HEK293T (cell line): ENCODE data around the gene ANKRD40CL.

ENCODE experiments used
- CTCF ChIA-PET: fragments of 350-600 bp; formaldehyde crosslinking; extraction: SDS; loops from one replicate; lab custom pipeline; 2021; ENCODE audit warnings: antibody characterized with exemption, inconsistent platforms; lab: Yijun Ruan, JAX
- POLR2A ChIA-PET: fragments of 350-600 bp; formaldehyde crosslinking; extraction: SDS; loops from one replicate; lab custom pipeline; 2020; ENCODE audit warnings: antibody characterized with exemption, inconsistent platforms; lab: Yijun Ruan, JAX
- DNase-seq: peaks from one replicate; pipeline ENCODE4 v3.0.0; 2012; ENCODE audit warnings: mixed read lengths; ENCODE audit errors: extremely low spot score
- ARNT ChIP-seq: fragments of 450-650 bp; IDR thresholded peaks from 2 replicates; pipeline ENCODE4 v1.6.1; 2017; ENCODE audit warnings: mild to moderate bottlenecking
- BHLHE40 ChIP-seq: fragments of 450-650 bp; IDR thresholded peaks from 2 replicates; pipeline ENCODE4 v1.6.1; 2016; ENCODE audit warnings: mild to moderate bottlenecking, moderate library complexity, borderline replicate concordance
- CTBP1 ChIP-seq: fragments of 450-650 bp; IDR thresholded peaks from 2 replicates; pipeline ENCODE4 v1.6.1; 2016; ENCODE audit warnings: borderline replicate concordance
- ELF4 ChIP-seq: fragments of 450-650 bp; IDR thresholded peaks from 2 replicates; pipeline ENCODE4 v1.6.1; 2017; ENCODE audit warnings: antibody characterized with exemption
- FOXA1 ChIP-seq: fragments of 450-650 bp; IDR thresholded peaks from 2 replicates; pipeline ENCODE4 v1.6.1; 2016; ENCODE audit warnings: mild to moderate bottlenecking
- FOXK2 ChIP-seq: fragments of 450-650 bp; IDR thresholded peaks from 2 replicates; pipeline ENCODE4 v1.6.1; 2016; ENCODE audit warnings: mild to moderate bottlenecking
- FOXM1 ChIP-seq: fragments of 450-650 bp; IDR thresholded peaks from 2 replicates; pipeline ENCODE4 v1.6.1; 2017; ENCODE audit warnings: mild to moderate bottlenecking, borderline replicate concordance
- HDGF ChIP-seq: fragments of 450-650 bp; IDR thresholded peaks from 2 replicates; pipeline ENCODE4 v1.6.1; 2017; ENCODE audit warnings: antibody characterized with exemption, borderline replicate concordance
- L3MBTL2 ChIP-seq: fragments of 450-650 bp; conservative IDR thresholded peaks from 2 replicates; pipeline ENCODE4 v1.6.1; 2016; ENCODE audit warnings: mild to moderate bottlenecking
- LEF1 ChIP-seq: fragments of 450-650 bp; IDR thresholded peaks from 2 replicates; pipeline ENCODE4 v1.6.1; 2017; ENCODE audit warnings: mild to moderate bottlenecking, borderline replicate concordance
- NFRKB ChIP-seq: fragments of 450-650 bp; IDR thresholded peaks from 2 replicates; pipeline ENCODE4 v1.6.1; 2016; ENCODE audit warnings: mild to moderate bottlenecking, moderate library complexity
- SP1 ChIP-seq: fragments of 450-650 bp; IDR thresholded peaks from 2 replicates; pipeline ENCODE4 v1.6.1; 2017
- SUZ12 ChIP-seq: fragments of 450-650 bp; IDR thresholded peaks from 2 replicates; pipeline ENCODE4 v1.6.1; 2016; ENCODE audit warnings: mild to moderate bottlenecking
- TARDBP ChIP-seq: fragments of 450-650 bp; IDR thresholded peaks from 2 replicates; pipeline ENCODE4 v1.6.1; 2016
- ZNF384 ChIP-seq: fragments of 450-650 bp; IDR thresholded peaks from 2 replicates; pipeline ENCODE4 v1.6.1; 2016
- TF ChIP-seq, protein P1 (sequence below): fragments of 450-650 bp; IDR thresholded peaks from 2 replicates; pipeline ENCODE4 v1.6.1; 2016

Gene ANKRD40CL

DNA sequence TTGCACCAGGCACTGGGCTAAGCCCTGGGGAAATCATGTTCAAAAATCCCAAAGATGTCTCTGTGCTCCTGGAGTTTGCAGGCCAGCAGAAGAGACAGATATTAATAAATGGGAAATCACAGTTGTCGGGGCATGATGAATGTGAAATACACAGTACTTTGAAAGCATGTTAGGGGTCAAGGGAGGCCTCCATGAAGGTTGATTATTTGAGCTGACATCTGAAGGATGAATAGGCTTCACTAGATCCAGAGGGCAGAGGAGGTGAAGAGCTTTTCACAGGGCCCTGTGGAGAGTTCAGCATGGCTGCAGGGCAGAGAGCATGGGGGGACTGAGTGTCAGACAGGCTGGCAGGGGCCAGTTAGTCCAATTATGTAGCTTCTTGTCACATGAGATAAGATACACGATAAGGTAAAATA lies 2.6 kb downstream of the ANKRD40CL start:
- CTCF ChIA-PET = interaction anchor here (5.7 kb wide), 1 partner anchor 18 kb away, joined by 34 read pairs; no protein-coding TSS in a partner anchor
- POLR2A ChIA-PET = interaction anchor here (0.9 to 1.4 kb wide), 2 partner anchors 45 to 102 kb away, joined by 3 read pairs; partner anchors contain the start of genes LUC7L3 and TOB1
- no peak for DNase-seq
- TF ChIP-seq HDGF (no peak), SUZ12 (no peak), BHLHE40 (no peak), L3MBTL2 (no peak), CTBP1 (no peak), FOXA1 (no peak), LEF1 (no peak), SP1 (no peak), FOXK2 (no peak), ZNF384 (no peak), NFRKB (no peak)
- TF ChIP-seq, protein P1, sequence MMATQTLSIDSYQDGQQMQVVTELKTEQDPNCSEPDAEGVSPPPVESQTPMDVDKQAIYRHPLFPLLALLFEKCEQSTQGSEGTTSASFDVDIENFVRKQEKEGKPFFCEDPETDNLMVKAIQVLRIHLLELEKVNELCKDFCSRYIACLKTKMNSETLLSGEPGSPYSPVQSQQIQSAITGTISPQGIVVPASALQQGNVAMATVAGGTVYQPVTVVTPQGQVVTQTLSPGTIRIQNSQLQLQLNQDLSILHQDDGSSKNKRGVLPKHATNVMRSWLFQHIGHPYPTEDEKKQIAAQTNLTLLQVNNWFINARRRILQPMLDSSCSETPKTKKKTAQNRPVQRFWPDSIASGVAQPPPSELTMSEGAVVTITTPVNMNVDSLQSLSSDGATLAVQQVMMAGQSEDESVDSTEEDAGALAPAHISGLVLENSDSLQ = no peak

- CTCF ChIA-PET = interaction anchor here (0.6 to 5.7 kb wide), 3 partner anchors 19 to 80 kb away, joined by 3 to 34 read pairs (median 4); no protein-coding TSS in a partner anchor
- no peak for TF ChIP-seq TARDBP
- no peak for TF ChIP-seq ELF4
- POLR2A ChIA-PET = interaction anchor here (0.9 to 1.9 kb wide), 13 partner anchors 8 to 283 kb away, joined by 3 to 9 read pairs (median 4); partner anchors contain the start of genes LUC7L3 and TOB1
- no peak for DNase-seq
Measured at GRCh38 chr17:50763716-50764475, 3.4 kb downstream of the ANKRD40CL start.

DNA sequence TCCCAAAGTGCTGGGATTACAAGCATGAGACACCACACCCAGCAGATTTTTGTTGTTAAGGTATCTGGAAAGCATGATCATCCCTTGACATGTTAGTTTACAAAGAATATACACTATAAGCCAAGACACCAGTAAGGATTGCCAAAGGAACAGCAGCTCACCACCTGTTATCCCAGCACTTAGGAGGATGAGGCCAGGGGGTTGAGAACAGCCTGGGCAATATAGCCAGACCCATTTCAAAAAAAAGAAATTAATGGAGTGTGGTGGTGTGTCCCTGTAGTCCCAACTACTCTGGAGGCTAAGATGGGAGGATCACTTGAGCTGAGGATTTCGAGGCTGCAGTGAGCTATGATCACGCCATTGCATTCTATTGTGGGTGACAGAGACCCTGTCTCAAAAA lies 5.1 kb downstream of the ANKRD40CL start:
- POLR2A ChIA-PET = interaction anchor here (0.6 to 1.9 kb wide), 4 partner anchors 8 to 202 kb away, joined by 3 to 9 read pairs (median 3); partner anchors contain the start of genes CACNA1G and LUC7L3
- CTCF ChIA-PET = interaction anchor here (0.7 to 5.7 kb wide), 3 partner anchors 21 to 55 kb away, joined by 3 to 34 read pairs (median 4); no protein-coding TSS in a partner anchor
- TF ChIP-seq FOXK2 (no peak), FOXA1 (no peak), HDGF (no peak), ZNF384 (no peak), L3MBTL2 (no peak), LEF1 (no peak), ARNT (no peak), CTBP1 (no peak), NFRKB (no peak), SP1 (no peak), SUZ12 (no peak), BHLHE40 (no peak), FOXM1 (no peak)
- TF ChIP-seq, protein P1 = no peak
- DNase-seq = no peak

DNA sequence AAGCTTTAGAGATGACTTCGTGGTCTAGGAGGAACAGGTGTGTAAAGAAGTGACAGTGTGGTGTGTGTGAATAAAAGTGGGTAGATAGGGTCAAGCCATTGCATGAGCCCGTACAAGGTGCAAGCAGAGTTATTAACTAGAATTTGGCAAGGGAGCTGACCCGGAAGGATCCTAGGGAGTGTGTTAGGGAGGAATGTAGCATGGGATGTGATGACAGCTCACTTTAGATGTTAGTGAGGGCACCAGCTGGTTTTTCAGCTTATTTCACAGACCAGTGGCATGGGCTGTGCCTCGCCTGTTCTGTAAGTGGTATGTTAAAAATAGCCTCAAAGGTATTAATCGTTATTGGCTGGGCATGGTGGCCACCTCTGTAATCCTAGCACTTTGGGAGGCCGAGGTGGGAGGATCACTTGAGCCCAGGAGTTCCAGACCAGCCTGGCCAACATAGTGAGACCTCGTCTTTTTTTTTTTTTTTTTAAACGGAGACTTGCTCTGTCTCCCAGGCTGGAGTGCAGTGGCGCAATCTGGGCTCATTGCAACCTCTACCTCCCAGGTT lies 8.3 kb downstream of the ANKRD40CL start:
- ChIA-PET POLR2A (interaction anchor here (1.5 kb wide), 1 partner anchor 40 kb away, joined by 3 read pairs; the partner anchor contains the start of gene LUC7L3), CTCF (no interaction called here)
- TF ChIP-seq HDGF (no peak), L3MBTL2 (no peak), LEF1 (no peak), SP1 (no peak), CTBP1 (no peak), FOXA1 (no peak), BHLHE40 (no peak), TARDBP (no peak), NFRKB (no peak), SUZ12 (no peak), FOXM1 (no peak), ELF4 (no peak), FOXK2 (no peak), ARNT (no peak), ZNF384 (no peak)
- TF ChIP-seq, protein P1 = no peak
- DNase-seq = no peak

- ChIA-PET POLR2A (interaction anchor here (1.5 kb wide), 1 partner anchor 39 kb away, joined by 3 read pairs; the partner anchor contains the start of gene LUC7L3), CTCF (no interaction called here)
- TF ChIP-seq CTBP1 = no peak
- TF ChIP-seq, protein P1 = no peak
- TF ChIP-seq ELF4 = no peak
- TF ChIP-seq NFRKB = no peak
- TF ChIP-seq HDGF = no peak
- no peak for TF ChIP-seq SUZ12
- TF ChIP-seq SP1 = no peak
- TF ChIP-seq BHLHE40 = no peak
- no peak for TF ChIP-seq ARNT
- no peak for TF ChIP-seq FOXK2
- no peak for TF ChIP-seq ZNF384
- TF ChIP-seq FOXA1 = no peak
- no peak for TF ChIP-seq FOXM1
- DNase-seq = no peak
Measured at GRCh38 chr17:50758524-50758923, 8.8 kb downstream of the ANKRD40CL start.
